IMR-90 (cell line): ENCODE data around the gene LMNTD2. TPM values are rescaled to one million over a fixed set of nuclear protein-coding genes. Genes with fewer than 3 reads are reported as not detected.

Experiments
- ATAC-seq: fragments of 200-7000 bp; cut with Tn5 transposase; 2 replicates; pipeline ENCODE4 v1.9.1; 2020; ENCODE audit warnings: low read depth, mild to moderate bottlenecking, moderate library complexity
- BruUV-seq: library from RNA; stranded (reverse); fragments of 400-500 nt; replicated peaks from 2 replicates; lab custom pipeline; 2021; lab: Mats Ljungman, UMichigan
- CTCF ChIA-PET: fragments of 300-600 bp; formaldehyde crosslinking; extraction: SDS; loops from one replicate; lab custom pipeline; 2021; ENCODE audit warnings: antibody characterized with exemption; lab: Yijun Ruan, JAX
- POLR2A ChIA-PET: fragments of 300-600 bp; sonication (Branson Sonifier 250); formaldehyde crosslinking; loops from one replicate; lab custom pipeline; 2022; ENCODE audit warnings: antibody characterized with exemption; ENCODE audit not compliant: unreplicated experiment; lab: Charles Lee
- DNase-seq: peaks from one replicate; pipeline ENCODE4 v3.0.0; 2013
- H2AFZ ChIP-seq: replicated peaks from 2 replicates; pipeline ENCODE3; 2013; ENCODE audit warnings: low read length, mild to moderate bottlenecking; ENCODE audit not compliant: poor library complexity
- H2AK5ac ChIP-seq: 2 replicates; pipeline ENCODE4 v1.6.1; 2013; ENCODE audit warnings: low read depth, low read length, inconsistent platforms
- H2AK9ac ChIP-seq: replicated peaks from 2 replicates; pipeline ENCODE3; 2013; ENCODE audit warnings: mild to moderate bottlenecking, low read depth, low read length, moderate library complexity; ENCODE audit not compliant: poor library complexity
- H2BK120ac ChIP-seq: 2 replicates; pipeline ENCODE4 v1.6.1; 2013; ENCODE audit warnings: low read depth, low read length, inconsistent platforms
- H2BK15ac ChIP-seq: 3 replicates; pipeline ENCODE4 v1.6.1; 2013; ENCODE audit warnings: low read depth, low read length, inconsistent platforms
- H2BK20ac ChIP-seq: 2 replicates; pipeline ENCODE4 v1.6.1; 2013; ENCODE audit warnings: low read depth, mild to moderate bottlenecking, inconsistent platforms, low read length, moderate library complexity
- H2BK5ac ChIP-seq: 2 replicates; pipeline ENCODE4 v1.6.1; 2013; ENCODE audit warnings: mild to moderate bottlenecking, low read depth, low read length, inconsistent platforms; ENCODE audit not compliant: poor library complexity, severe bottlenecking
- H3K14ac ChIP-seq: replicated peaks from 2 replicates; pipeline ENCODE4 v1.6.1; 2013; ENCODE audit warnings: low read depth, low read length, inconsistent platforms
- H3K18ac ChIP-seq: 2 replicates; pipeline ENCODE4 v1.6.1; 2013; ENCODE audit warnings: low read depth, low read length, control low read depth
- H3K23ac ChIP-seq: 2 replicates; pipeline ENCODE4 v1.6.1; 2013; ENCODE audit warnings: low read depth, low read length, inconsistent platforms
- H3K27ac ChIP-seq: 2 replicates; pipeline ENCODE4 v1.5.1; 2013; ENCODE audit warnings: mild to moderate bottlenecking, control low read depth, low read length; ENCODE audit not compliant: insufficient read depth
- H3K27me3 ChIP-seq: 2 replicates; pipeline ENCODE4 v1.6.1; 2013; ENCODE audit warnings: low read length; ENCODE audit not compliant: control insufficient read depth, insufficient read depth
- H3K36me3 ChIP-seq: 2 replicates; pipeline ENCODE4 v1.6.1; 2013; ENCODE audit warnings: low read length, mixed read lengths; ENCODE audit not compliant: control insufficient read depth, insufficient read depth
- H3K4ac ChIP-seq: 2 replicates; pipeline ENCODE4 v1.6.1; 2013; ENCODE audit warnings: low read depth, low read length, inconsistent platforms
- H3K4me1 ChIP-seq: 2 replicates; pipeline ENCODE4 v1.6.1; 2013; ENCODE audit warnings: low read length, mixed read lengths; ENCODE audit not compliant: control insufficient read depth, insufficient read depth
- H3K4me2 ChIP-seq: 2 replicates; pipeline ENCODE4 v1.6.1; 2013; ENCODE audit warnings: low read depth, mild to moderate bottlenecking, control low read depth, low read length, moderate library complexity
- H3K4me3 ChIP-seq: 2 replicates; pipeline ENCODE4 v1.5.1; 2013; ENCODE audit warnings: low read depth, mild to moderate bottlenecking, control low read depth, low read length, moderate library complexity; ENCODE audit not compliant: insufficient read depth
- H3K56ac ChIP-seq: 2 replicates; pipeline ENCODE4 v1.6.1; 2013; ENCODE audit warnings: low read length, inconsistent platforms; ENCODE audit not compliant: insufficient read depth; ENCODE audit errors: extremely low read depth
- H3K79me1 ChIP-seq, 2 experiments: 2 replicates each; pipeline ENCODE4 v1.6.1; 2013; ENCODE audit warnings: low read length in 2 of 2, inconsistent platforms in 1 of 2, low read depth in 1 of 2
- H3K9ac ChIP-seq: 2 replicates; pipeline ENCODE4 v1.6.1; 2013; ENCODE audit warnings: low read depth, low read length, control low read depth
- H3K9me1 ChIP-seq: 2 replicates; pipeline ENCODE4 v1.6.1; 2013; ENCODE audit warnings: low read length, inconsistent platforms; ENCODE audit not compliant: insufficient read depth
- H3K9me3 ChIP-seq: 2 replicates; pipeline ENCODE4 v1.6.1; 2013; ENCODE audit warnings: low read length; ENCODE audit not compliant: control insufficient read depth, insufficient read depth
- H4K20me1 ChIP-seq: 2 replicates; pipeline ENCODE4 v1.6.1; 2013; ENCODE audit warnings: low read length, inconsistent platforms; ENCODE audit not compliant: insufficient read depth
- H4K5ac ChIP-seq: 2 replicates; pipeline ENCODE4 v1.6.1; 2013; ENCODE audit warnings: mild to moderate bottlenecking, low read depth, low read length, control low read depth
- H4K8ac ChIP-seq, 2 experiments: 2 replicates each; pipeline ENCODE4 v1.6.1; 2013; ENCODE audit warnings: low read depth in 2 of 2, low read length in 2 of 2, control low read depth in 1 of 2, inconsistent platforms in 1 of 2
- H4K91ac ChIP-seq: 2 replicates; pipeline ENCODE4 v1.6.1; 2013; ENCODE audit warnings: low read depth, low read length, inconsistent platforms; ENCODE audit not compliant: insufficient read depth
- BHLHE40 ChIP-seq: fragments of 150-350 bp; IDR thresholded peaks from 2 replicates; pipeline ENCODE4 v1.6.1; 2016; ENCODE audit warnings: mild to moderate bottlenecking, low read depth, low read length
- FOS ChIP-seq: fragments of 150-350 bp; IDR thresholded peaks from 2 replicates; pipeline ENCODE4 v1.6.1; 2016; ENCODE audit warnings: low read depth, low read length
- MAFK ChIP-seq: IDR thresholded peaks from 2 replicates; pipeline ENCODE4 v1.6.1; 2012; ENCODE audit warnings: low read depth, low read length, improper control_type of control experiment
- MAZ ChIP-seq: IDR thresholded peaks from 2 replicates; pipeline ENCODE4 v1.6.1; 2012; ENCODE audit warnings: low read depth, mild to moderate bottlenecking, low read length, improper control_type of control experiment, moderate library complexity, borderline replicate concordance
- POLR2A ChIP-seq: IDR thresholded peaks from 2 replicates; pipeline ENCODE4 v1.6.1; 2012; ENCODE audit warnings: mild to moderate bottlenecking, low read depth, low read length
- RCOR1 ChIP-seq: IDR thresholded peaks from 2 replicates; pipeline ENCODE4 v1.6.1; 2012; ENCODE audit warnings: mild to moderate bottlenecking, low read length, improper control_type of control experiment; ENCODE audit not compliant: insufficient replicate concordance
- SMC3 ChIP-seq: fragments of 150-350 bp; IDR thresholded peaks from 2 replicates; pipeline ENCODE4 v1.6.1; 2016; ENCODE audit warnings: low read depth, mild to moderate bottlenecking, antibody characterized with exemption, low read length, moderate library complexity
- WGBS, 2 experiments: methylation state at CpG; one replicate each; pipeline versions ENCODE4 v1.1.5 to v1.1.7; 2013; ENCODE audit warnings: missing lambda C conversion rate in 2 of 2; ENCODE audit not compliant: insufficient read length in 1 of 2; ENCODE audit errors: extremely low coverage in 2 of 2; 5-methylcytosine and 5-hydroxymethylcytosine counted together
- dilution Hi-C: fragments of 300-500 bp; cut with HindIII; formaldehyde crosslinking; loops from one replicate; pipeline ENCODE4 v1.14.3; 2018; ENCODE audit warnings: low sequenced_read_pairs; ENCODE audit not compliant: unreplicated experiment
- in situ Hi-C: fragments of 300-500 bp; cut with MboI; formaldehyde crosslinking; loops from 3 replicates; pipeline ENCODE4 v1.14.3; 2019; ENCODE audit warnings: low sequenced_read_pairs, inconsistent platforms, mixed read lengths
- intact Hi-C: fragments of 100-400 bp; cut with micrococcal nuclease; formaldehyde crosslinking; loops from 2 replicates; pipeline ENCODE4 v1.10.0; 2022
- polyA plus RNA-seq, 3 experiments: library from polyadenylated mRNA; depleted of rRNA; stranded (reverse); fragments of >200 nt; gene quantifications; 2 replicates each; pipeline ENCODE4 v1.2.3, GENCODE V29; 2012; ENCODE audit warnings: low replicate concordance in 1 of 3
- total RNA-seq: library from RNA; depleted of rRNA; stranded (reverse); fragments of >200 nt; gene quantifications from 2 replicates; pipeline ENCODE4 v1.2.3, GENCODE V29; 2012
- TF ChIP-seq, protein P1 (sequence below): conservative IDR thresholded peaks from 2 replicates; pipeline ENCODE4 v1.5.1; 2012; ENCODE audit warnings: mild to moderate bottlenecking, low read depth, low read length, improper control_type of control experiment
- TF ChIP-seq, protein P2 (sequence below): fragments of 150-350 bp; IDR thresholded peaks from 2 replicates; pipeline ENCODE4 v1.6.1; 2016; ENCODE audit warnings: low read depth, mild to moderate bottlenecking, low read length, moderate library complexity, borderline replicate concordance

The LMNTD2 gene
- total and polyA plus RNA-seq, 2 of the 4 experiments (the other 2 are of a cell fraction), result 0.18 to 1.3 TPM

DNA sequence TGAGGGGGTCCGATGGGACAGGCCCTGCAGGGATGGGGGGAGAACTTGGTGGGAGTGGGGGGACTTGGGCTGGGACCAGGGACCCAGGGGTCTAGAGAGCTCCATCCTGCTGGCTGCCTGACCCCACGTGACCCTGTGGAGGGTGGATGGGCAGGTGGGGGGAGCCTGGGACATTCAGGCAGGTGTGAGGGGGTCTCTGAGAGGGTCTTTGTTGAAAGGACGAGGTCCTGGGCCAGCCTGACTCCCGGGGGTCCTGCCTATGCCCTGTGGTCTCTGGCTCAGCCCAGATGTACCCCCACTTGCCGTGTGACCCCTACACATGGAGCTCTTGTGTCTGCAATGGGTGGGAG is 15.7 kb downstream of the LMNTD2 start:
- BruUV-seq, result no TSS peak
- Histone ChIP-seq H3K4ac (no peak overlapping the region), H3K27me3 (no peaks in the 10 kb centered on the region), H3K36me3 (peaks cover 1% of the 10 kb centered on the region; the same call in 1 of the 2 replicates), H2BK15ac (no peak overlapping the region), H3K9me1 (no peaks in the 10 kb centered on the region), H2AK9ac (no peak overlapping the region), H3K14ac (no peak overlapping the region), H4K91ac (no peak overlapping the region), H4K20me1 (no peaks in the 10 kb centered on the region), H2BK120ac (no peak overlapping the region), H3K79me1 (no peaks in the 10 kb centered on the region), H3K9ac (no peak overlapping the region), H2AFZ (no peak overlapping the region), H3K18ac (no peak overlapping the region), H3K4me2 (no peak overlapping the region), H4K8ac (no peak overlapping the region), H2BK5ac (no peak overlapping the region), H3K4me3 (no peak overlapping the region), H3K27ac (no peak overlapping the region), H2AK5ac (no peak overlapping the region), H3K56ac (no peak overlapping the region), H2BK20ac (no peak overlapping the region), H3K4me1 (no peaks in the 10 kb centered on the region), H4K5ac (no peak overlapping the region), H3K23ac (no peak overlapping the region), H3K9me3 (no peaks in the 10 kb centered on the region)
- ChIA-PET CTCF (no interaction called here), POLR2A (no interaction called here)
- intact Hi-C loops, result no loop called here
- DNase-seq (no peak), ATAC-seq (no peak)
- dilution Hi-C loops, result no loop called here
- no CpG with 5 or more reads among the region's 5 CpGs for WGBS, 2 experiments
- in situ Hi-C loops, result no loop called here
- TF ChIP-seq SMC3 (no peak), RCOR1 (no peak), FOS (no peak), POLR2A (no peak), MAFK (no peak), BHLHE40 (no peak), MAZ (no peak)
- TF ChIP-seq, protein P1, sequence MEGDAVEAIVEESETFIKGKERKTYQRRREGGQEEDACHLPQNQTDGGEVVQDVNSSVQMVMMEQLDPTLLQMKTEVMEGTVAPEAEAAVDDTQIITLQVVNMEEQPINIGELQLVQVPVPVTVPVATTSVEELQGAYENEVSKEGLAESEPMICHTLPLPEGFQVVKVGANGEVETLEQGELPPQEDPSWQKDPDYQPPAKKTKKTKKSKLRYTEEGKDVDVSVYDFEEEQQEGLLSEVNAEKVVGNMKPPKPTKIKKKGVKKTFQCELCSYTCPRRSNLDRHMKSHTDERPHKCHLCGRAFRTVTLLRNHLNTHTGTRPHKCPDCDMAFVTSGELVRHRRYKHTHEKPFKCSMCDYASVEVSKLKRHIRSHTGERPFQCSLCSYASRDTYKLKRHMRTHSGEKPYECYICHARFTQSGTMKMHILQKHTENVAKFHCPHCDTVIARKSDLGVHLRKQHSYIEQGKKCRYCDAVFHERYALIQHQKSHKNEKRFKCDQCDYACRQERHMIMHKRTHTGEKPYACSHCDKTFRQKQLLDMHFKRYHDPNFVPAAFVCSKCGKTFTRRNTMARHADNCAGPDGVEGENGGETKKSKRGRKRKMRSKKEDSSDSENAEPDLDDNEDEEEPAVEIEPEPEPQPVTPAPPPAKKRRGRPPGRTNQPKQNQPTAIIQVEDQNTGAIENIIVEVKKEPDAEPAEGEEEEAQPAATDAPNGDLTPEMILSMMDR, result no peak
- TF ChIP-seq, protein P2, sequence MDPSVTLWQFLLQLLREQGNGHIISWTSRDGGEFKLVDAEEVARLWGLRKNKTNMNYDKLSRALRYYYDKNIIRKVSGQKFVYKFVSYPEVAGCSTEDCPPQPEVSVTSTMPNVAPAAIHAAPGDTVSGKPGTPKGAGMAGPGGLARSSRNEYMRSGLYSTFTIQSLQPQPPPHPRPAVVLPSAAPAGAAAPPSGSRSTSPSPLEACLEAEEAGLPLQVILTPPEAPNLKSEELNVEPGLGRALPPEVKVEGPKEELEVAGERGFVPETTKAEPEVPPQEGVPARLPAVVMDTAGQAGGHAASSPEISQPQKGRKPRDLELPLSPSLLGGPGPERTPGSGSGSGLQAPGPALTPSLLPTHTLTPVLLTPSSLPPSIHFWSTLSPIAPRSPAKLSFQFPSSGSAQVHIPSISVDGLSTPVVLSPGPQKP, result no peak
